ENCODE measurements around the gene FOXP4. TPM values are rescaled to one million over a fixed set of nuclear protein-coding genes. Genes with fewer than 3 reads are reported as not detected.
A peak's percentile ranks its signal among the peaks of the same experiment; 100 is the strongest.

The FOXP4 gene
- total and polyA plus RNA-seq, 2 of the 13 experiments (the other 11 are each of a cell fraction or from before 2014, with no cell fraction given), result 11.0 to 12.4 TPM

DNA sequence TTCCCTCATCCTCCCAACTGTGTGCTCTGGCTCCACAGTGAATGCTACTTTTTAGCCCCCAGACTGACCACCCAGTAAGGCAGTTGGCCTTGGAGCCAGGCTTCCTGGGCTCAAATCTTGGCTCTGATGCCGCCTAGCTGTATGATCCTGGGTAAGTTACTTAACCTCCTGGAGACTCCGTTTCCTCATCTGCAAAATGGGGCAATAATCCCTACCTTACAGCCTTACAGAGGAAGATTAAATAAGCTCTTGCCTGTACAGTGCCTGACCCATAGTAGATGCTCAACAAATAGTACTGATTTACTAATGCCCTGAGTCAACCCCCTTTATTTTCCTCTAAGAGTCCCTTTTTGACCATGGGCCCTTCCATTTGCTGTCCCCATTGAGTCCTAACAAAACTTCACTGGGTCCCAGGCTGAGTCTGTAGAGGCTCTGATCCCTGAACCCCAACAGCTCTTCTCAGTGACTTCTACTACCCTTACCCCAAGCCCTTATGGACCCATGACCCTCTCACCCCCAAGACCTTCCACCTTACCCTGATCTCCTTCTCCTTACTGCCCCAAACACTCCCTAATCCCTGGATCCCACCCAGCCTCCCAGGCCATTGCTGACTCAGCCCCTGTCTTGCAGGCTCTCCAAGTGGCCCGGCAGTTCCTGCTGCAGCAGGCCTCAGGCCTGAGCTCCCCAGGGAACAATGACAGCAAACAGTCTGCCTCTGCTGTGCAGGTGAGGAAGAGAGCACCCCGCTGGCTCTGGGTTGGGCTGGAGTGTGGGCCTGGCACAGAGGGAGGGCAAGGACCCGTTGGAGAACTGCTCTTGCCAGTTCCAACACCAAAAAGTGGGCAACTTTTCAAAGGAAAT is 31.4 kb downstream of the FOXP4 start (continued):
- TF ChIP-seq ZNF605 (CRISPR knock-in tag; IDR thresholded peaks at IDR 0.05), result peak; percentile 85
- no peak for TF ChIP-seq ZNF589 (CRISPR knock-in tag; conservative IDR thresholded peaks at IDR 0.05)
- no peak for TF ChIP-seq ARNTL (CRISPR knock-in tag; IDR thresholded peaks at IDR 0.05)
- no peak for TF ChIP-seq FLYWCH1 (CRISPR knock-in tag; IDR thresholded peaks at IDR 0.05)
- no peak; the same call in 1 of the 2 replicates for TF ChIP-seq BCL6 (CRISPR knock-in tag; IDR thresholded peaks at IDR 0.05)
- no peak for TF ChIP-seq SP4 (CRISPR knock-in tag; IDR thresholded peaks at IDR 0.05)
- TF ChIP-seq, protein P1, sequence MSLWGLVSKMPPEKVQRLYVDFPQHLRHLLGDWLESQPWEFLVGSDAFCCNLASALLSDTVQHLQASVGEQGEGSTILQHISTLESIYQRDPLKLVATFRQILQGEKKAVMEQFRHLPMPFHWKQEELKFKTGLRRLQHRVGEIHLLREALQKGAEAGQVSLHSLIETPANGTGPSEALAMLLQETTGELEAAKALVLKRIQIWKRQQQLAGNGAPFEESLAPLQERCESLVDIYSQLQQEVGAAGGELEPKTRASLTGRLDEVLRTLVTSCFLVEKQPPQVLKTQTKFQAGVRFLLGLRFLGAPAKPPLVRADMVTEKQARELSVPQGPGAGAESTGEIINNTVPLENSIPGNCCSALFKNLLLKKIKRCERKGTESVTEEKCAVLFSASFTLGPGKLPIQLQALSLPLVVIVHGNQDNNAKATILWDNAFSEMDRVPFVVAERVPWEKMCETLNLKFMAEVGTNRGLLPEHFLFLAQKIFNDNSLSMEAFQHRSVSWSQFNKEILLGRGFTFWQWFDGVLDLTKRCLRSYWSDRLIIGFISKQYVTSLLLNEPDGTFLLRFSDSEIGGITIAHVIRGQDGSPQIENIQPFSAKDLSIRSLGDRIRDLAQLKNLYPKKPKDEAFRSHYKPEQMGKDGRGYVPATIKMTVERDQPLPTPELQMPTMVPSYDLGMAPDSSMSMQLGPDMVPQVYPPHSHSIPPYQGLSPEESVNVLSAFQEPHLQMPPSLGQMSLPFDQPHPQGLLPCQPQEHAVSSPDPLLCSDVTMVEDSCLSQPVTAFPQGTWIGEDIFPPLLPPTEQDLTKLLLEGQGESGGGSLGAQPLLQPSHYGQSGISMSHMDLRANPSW (CRISPR knock-in tag; IDR thresholded peaks at IDR 0.05; ENCODE audit: borderline replicate concordance), result no peak
- TF ChIP-seq MZF1 (CRISPR knock-in tag; IDR thresholded peaks at IDR 0.05; ENCODE audit: borderline replicate concordance), result peak; percentile 47; the same call in 1 of the 2 replicates
- TF ChIP-seq, protein P2, sequence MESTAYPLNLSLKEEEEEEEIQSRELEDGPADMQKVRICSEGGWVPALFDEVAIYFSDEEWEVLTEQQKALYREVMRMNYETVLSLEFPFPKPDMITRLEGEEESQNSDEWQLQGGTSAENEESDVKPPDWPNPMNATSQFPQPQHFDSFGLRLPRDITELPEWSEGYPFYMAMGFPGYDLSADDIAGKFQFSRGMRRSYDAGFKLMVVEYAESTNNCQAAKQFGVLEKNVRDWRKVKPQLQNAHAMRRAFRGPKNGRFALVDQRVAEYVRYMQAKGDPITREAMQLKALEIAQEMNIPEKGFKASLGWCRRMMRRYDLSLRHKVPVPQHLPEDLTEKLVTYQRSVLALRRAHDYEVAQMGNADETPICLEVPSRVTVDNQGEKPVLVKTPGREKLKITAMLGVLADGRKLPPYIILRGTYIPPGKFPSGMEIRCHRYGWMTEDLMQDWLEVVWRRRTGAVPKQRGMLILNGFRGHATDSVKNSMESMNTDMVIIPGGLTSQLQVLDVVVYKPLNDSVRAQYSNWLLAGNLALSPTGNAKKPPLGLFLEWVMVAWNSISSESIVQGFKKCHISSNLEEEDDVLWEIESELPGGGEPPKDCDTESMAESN (CRISPR knock-in tag; conservative IDR thresholded peaks at IDR 0.05), result no peak
- TF ChIP-seq EHMT2 (IDR thresholded peaks at IDR 0.05; ENCODE audit: borderline replicate concordance, low read depth, low read length), result no peak; the same call in 1 of the 2 replicates
- TF ChIP-seq, protein P3, sequence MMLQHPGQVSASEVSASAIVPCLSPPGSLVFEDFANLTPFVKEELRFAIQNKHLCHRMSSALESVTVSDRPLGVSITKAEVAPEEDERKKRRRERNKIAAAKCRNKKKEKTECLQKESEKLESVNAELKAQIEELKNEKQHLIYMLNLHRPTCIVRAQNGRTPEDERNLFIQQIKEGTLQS (CRISPR knock-in tag; IDR thresholded peaks at IDR 0.05), result no peak
- no peak for TF ChIP-seq NR2C2 (CRISPR knock-in tag; IDR thresholded peaks at IDR 0.05; ENCODE audit: borderline replicate concordance)
- TF ChIP-seq, protein P4, sequence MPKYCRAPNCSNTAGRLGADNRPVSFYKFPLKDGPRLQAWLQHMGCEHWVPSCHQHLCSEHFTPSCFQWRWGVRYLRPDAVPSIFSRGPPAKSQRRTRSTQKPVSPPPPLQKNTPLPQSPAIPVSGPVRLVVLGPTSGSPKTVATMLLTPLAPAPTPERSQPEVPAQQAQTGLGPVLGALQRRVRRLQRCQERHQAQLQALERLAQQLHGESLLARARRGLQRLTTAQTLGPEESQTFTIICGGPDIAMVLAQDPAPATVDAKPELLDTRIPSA (CRISPR knock-in tag; IDR thresholded peaks at IDR 0.05; ENCODE audit: borderline replicate concordance), result no peak
- TF ChIP-seq, protein P5, sequence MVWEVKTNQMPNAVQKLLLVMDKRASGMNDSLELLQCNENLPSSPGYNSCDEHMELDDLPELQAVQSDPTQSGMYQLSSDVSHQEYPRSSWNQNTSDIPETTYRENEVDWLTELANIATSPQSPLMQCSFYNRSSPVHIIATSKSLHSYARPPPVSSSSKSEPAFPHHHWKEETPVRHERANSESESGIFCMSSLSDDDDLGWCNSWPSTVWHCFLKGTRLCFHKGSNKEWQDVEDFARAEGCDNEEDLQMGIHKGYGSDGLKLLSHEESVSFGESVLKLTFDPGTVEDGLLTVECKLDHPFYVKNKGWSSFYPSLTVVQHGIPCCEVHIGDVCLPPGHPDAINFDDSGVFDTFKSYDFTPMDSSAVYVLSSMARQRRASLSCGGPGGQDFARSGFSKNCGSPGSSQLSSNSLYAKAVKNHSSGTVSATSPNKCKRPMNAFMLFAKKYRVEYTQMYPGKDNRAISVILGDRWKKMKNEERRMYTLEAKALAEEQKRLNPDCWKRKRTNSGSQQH (CRISPR knock-in tag; IDR thresholded peaks at IDR 0.05; ENCODE audit: low read depth), result no peak; the same call in 1 of the 2 replicates
- TF ChIP-seq ZNF550 (CRISPR knock-in tag; IDR thresholded peaks at IDR 0.05; ENCODE audit: borderline replicate concordance), result no peak
- no peak for TF ChIP-seq ZNF782 (CRISPR knock-in tag; IDR thresholded peaks at IDR 0.05; ENCODE audit: borderline replicate concordance)
- no peak for TF ChIP-seq DPF2 (CRISPR knock-in tag; IDR thresholded peaks at IDR 0.05; ENCODE audit: borderline replicate concordance, low read depth)
- TF ChIP-seq, protein P6, sequence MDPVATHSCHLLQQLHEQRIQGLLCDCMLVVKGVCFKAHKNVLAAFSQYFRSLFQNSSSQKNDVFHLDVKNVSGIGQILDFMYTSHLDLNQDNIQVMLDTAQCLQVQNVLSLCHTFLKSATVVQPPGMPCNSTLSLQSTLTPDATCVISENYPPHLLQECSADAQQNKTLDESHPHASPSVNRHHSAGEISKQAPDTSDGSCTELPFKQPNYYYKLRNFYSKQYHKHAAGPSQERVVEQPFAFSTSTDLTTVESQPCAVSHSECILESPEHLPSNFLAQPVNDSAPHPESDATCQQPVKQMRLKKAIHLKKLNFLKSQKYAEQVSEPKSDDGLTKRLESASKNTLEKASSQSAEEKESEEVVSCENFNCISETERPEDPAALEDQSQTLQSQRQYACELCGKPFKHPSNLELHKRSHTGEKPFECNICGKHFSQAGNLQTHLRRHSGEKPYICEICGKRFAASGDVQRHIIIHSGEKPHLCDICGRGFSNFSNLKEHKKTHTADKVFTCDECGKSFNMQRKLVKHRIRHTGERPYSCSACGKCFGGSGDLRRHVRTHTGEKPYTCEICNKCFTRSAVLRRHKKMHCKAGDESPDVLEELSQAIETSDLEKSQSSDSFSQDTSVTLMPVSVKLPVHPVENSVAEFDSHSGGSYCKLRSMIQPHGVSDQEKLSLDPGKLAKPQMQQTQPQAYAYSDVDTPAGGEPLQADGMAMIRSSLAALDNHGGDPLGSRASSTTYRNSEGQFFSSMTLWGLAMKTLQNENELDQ (CRISPR knock-in tag; IDR thresholded peaks at IDR 0.05; ENCODE audit: borderline replicate concordance), result no peak
- no peak for TF ChIP-seq ATF1 (CRISPR knock-in tag; IDR thresholded peaks at IDR 0.05)

All from HepG2 (cell line).